GM19324 (cell line): ENCODE results near the gene CHAD.
"Not testable (repeated sequence)": the region's sequence is repeated elsewhere in the genome, so short reads cannot be mapped to it uniquely, and the experiment has no call there.

Experiments used
- ATAC-seq: cut with Tn5 transposase; IDR thresholded peaks from one replicate; pipeline ENCODE4 v1.9.1; 2021; ENCODE audit warnings: mild to moderate bottlenecking, moderate library complexity; ENCODE audit not compliant: unreplicated experiment, low FRiP score

Gene CHAD

DNA sequence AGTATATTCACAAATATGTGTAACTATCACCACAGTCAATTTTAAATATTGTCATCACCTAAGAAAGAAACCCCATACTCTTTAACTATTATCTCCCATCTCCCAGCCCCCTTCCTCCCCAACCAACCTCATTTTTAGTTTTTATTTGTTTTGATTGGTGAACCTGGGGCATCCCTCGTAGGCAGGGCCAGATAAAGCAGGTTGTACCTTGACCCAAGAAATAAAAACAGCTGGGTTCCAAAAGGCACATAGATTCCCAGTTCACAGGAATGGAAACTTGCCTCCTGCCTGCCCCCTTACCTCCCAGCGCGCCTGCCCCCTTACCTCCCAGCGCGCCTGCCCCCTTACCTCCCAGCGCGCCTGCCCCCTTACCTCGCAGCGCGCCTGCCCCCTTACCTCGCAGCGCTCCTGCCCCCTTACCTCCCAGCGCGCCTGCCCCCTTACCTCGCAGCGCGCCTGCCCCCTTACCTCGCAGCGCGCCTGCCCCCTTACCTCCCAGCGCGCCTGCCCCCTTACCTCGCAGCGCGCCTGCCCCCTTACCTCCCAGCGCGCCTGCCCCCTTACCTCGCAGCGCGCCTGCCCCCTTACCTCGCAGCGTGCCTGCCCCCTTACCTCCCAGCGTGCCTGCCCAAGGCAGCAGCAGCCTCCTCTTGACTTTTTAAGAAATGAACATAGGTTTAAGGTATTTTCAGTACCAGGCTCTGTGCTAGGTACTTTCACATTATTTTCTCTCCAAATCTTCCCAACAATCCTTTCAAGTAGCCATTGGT lies 7.3 kb upstream of the CHAD start:
- not testable (repeated sequence) for ATAC-seq

DNA sequence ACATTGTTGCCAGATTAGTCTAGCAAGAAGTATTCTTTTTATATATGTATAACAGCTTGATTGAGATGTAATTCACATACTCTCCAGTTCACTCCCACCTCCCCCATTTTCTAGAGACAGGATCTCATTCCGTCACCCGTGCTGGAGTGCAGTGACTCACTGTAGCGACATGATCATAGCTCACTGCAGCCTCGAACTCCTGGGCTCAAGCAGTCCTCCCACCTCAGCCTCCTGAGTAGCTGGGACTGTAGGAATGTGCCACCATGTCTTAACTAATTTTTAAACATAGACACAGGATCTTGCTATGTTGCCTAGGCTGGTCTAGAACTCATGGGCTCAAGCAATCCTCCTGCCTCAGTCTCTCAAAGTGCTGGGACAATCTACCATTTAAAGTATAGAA lies 6.7 kb upstream of the CHAD start:
- no peak for ATAC-seq

DNA sequence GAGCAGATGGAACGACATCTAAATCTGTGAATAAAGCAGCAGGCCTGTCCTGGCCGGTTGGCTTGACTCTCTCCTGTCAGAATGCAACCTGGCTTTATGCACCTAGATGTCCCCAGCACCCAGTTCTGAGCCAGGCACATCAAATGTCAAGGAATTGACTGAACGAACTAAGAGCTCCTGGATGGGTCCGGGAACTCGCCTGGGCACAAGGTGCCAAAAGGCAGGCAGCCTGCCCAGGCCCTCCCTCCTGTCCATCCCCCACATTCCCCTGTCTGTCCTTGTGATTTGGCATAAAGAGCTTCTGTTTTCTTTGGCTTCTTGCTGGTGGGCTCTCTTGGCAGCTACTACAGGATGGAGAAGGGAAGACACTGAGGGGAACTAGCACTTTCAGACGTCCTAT lies 5.8 kb upstream of the CHAD start:
- no peak for ATAC-seq

DNA sequence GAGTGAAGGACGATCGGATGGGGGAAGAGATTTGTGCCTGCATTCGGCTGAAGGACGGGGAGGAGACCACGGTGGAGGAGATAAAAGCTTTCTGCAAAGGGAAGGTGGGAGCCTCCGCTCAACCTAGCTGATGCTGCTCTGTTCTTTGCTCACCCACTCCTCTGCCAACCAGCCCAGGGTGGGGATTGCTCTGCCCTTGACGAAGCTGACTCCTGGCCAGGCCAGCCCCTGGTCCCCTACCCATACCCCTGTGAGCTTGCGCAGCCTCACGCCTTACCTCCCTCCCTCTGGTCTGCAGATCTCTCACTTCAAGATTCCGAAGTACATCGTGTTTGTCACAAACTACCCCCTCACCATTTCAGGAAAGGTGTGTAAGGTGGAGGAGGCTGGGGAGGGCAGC lies 5.2 kb upstream of the CHAD start:
- ATAC-seq = no peak

DNA sequence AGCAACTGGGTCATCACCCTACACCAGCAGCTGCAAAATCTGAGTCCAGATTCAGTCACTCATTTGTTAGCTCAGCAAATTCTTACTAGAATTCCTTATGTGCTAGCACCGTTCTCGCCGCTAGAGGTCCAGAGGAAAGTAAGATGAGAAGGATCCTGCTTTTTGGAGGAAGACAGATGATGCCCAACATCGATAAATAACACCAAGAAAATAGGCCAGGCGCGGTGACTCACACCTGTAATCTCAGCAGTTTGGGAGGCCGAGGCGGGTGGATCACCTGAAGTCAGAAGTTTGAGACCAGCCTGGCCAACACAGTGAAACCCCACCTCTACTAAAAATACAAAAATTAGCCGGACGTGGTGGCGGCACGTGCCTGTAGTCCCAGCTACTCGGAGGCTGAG lies 4.1 kb upstream of the CHAD start:
- ATAC-seq = not testable (repeated sequence)

DNA sequence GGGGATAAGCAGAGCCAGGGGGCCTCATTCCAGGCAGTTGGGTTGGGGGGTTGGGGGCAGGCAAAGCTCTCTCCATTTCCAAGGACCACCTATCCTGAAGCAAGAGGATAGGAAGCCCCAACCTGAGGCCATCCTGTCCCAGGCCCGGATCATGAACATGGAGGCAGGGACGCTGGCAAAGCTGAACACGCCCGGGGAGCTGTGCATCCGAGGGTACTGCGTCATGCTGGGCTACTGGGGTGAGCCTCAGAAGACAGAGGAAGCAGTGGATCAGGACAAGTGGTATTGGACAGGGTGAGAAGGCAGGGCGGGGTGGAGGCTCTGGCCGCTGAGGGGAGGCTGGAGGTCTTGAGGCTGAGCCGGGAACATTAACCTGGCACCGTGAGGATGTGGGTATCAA lies 3.6 kb upstream of the CHAD start:
- ATAC-seq = no peak

DNA sequence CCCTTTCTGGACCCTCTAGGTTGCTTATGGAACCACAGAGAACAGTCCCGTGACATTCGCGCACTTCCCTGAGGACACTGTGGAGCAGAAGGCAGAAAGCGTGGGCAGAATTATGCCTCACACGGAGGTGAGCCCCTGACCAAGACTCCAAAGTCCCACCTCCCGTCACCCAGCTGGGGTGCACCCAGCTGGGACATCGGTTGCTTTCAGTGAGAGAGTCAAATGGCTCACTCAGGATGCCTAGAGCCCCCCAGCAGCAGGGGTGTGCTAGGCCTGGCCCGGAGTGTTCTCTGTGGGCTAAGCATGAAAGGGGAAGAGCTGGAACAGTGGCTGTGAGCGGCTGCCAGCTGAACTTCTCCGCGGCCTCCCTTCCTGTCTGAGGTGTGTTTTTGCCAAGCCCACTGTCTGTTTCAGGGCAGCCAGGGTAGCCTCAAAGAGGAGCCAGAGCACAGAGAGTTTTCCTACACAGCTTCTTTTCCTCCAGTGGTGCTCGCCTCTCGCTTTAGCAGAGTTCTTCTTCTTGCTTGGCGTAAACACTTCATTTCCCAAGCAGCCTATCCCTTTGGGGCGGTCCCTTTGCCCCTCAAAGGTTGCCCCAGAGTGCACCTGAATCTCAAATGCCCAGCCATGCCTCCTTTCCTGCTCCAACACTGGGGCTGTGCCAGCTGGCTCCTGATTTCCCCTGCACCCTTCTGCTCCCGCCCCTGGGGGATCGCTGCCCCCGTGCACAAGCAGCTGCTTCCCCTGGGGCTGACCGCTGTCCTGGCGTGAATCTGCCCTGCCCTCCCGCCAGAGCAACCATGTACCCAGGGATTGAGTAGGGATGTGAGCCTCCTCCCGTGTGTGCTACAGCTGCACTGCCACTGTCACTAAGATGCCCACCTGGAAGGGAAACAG lies 2.6 kb upstream of the CHAD start:
- ATAC-seq = no peak

DNA sequence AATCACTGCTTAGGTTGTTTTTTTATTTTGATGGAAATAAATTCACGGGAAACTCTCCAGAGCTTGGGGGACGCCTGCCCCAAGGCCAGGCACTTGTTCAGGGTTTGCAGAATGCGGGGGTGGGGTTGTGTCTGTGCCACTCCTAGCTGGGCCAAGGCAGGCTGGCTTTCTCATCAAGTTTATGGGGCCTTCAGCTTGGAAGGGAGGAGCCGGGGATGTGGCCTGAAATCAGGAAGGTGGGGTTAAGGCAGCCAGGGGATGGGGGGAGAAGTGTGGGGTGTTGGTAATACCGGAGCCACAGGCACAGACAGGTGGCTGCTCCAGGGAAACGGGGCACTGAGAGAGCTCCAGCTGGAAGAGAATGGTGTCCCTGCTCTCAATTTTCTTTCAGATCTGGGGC lies 1.7 kb upstream of the CHAD start:
- no peak for ATAC-seq

DNA sequence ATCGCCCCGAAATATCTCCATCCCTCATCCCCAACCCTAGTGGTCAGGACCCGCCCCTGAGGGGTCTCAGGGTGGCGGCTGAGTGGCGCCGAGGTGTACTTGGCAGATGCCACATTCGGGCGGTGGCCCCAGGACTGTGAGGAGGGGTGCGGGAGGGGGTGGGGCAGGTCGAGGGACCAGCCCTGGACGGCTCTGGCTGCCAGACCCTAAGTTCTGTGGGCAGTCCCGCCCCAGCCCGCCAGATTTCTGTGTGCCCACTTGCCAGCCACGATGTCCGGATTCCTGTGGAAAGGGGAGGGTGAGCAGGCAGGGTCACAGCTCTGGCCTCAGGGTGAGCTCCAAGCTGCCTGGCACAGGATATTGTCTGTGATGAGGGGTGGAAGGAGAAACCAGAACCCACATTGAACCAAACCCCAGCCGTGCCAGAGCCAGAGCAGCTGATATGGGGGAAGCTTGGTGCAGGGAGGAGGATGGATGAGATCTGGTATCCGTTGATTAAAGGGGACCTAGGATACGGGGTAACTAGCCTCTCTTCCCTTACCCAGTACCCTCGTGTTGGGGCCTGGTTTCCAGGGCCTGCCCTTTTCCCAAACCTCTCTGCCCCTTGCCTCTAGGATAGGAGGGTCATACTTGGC lies 1.1 kb upstream of the CHAD start:
- no peak for ATAC-seq

DNA sequence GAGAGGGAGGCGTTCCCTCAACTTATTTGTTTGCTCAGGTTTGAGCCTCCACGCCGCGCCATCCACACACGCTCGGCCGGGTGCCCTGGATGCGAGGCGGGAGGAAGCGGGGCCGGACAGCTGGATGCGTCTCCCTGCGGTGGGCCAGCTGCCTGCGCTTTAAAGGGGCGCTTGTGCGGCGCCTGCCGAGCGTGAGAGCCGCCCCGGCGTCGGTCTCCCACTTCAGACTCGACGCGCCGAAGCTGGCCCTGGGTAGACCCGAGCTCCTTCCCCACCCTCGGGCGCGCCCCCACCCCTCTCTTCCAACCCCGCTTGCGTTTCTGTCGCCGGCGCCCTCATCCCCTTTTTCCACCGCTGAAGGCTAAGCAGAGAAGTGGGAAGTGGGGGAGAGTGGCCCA lies 527 bp upstream of the CHAD start:
- no peak for ATAC-seq

DNA sequence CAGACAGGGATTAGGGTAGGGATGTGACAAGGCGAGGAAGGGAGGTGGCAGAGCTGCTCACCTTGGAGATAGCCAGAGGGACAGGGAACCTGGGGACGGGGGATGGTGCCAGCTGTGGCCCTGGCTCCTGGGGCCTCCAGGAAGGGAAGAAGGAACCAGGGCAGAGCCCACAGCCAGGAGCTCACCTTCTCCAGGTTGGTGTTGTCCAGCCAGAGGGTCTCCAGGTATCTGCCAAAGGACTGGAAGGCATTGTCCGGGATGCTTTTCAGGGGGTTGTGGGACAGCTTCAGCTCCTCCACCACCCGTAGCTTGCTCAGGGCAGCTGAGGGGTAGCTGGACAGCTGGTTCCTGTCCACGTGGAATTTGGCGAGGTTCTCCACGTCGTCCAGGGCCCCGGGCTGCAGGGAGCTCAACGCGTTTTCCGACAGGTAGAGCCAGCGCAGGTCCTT lies 801 bp downstream of the CHAD start:
- no peak for ATAC-seq

DNA sequence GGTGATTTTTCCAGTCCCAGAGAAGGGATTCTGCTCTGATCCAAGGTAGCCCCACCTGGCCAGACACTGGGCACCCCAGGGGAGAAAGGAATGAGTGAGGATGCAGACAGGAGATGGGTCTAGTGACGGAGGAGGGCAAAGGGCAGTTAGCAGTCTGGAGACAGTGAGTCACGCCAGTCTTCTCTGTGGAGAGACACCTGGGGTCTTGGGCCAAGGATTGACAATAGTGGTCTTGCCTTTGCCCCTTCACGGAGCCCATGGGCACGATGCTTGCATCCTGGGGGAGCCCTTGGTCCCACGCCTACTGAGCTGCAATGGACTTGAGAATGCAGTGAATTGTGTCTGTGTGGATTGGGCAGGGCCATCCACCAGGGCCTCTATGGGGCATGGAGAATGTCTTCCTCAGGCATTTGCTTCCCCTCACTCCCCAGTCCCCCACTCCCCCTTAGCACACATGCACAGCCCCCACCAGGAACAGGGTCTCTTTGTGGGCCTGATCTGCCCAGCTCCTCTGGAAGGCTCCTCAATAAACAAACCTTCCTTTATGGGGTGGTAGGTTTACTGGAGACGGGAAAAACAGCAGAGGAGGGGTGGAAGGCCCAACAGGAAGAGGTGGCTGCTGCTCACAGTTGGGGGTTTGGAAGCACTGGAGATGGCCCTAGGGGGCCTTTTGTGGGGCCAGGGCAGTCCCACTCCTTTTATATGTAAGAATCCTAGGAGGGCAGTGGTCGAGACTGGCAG lies 1.4 kb downstream of the CHAD start:
- no peak for ATAC-seq

DNA sequence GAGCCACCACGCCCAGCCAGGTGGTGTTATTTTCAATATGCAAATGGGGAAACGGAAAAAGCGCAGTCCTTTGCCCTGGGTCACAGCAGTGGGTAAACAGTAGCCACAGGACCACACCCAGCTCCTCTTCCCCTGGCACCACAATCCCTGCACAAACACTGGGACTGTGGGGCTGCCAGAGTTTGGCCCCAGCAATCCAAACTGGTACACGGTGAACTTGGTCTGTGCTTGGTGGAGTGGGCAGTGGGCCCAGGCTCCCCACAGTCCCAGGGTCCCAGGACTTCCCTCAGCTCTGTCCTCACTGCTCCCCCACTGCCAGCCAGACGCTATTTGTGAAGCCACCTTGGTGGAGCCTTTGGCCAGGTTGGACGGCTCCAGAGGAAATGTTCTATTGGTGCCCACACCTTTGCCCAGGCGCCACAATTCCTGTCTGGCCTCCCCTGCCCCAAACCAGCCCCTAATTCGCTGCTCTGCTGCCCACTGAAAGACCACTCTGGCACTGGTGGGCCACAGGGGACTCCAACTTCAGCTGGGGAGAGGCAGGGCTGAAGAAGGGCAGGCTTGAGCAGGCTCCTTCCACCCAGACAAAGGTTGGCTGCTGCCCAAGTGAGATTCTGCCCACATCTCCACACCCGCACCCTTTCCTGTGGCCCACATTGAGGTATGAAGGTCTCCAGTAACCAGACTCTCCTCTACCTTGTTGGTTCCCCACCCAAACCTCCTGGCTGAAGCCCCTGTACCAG lies 2.1 kb downstream of the CHAD start:
- ATAC-seq = no peak

DNA sequence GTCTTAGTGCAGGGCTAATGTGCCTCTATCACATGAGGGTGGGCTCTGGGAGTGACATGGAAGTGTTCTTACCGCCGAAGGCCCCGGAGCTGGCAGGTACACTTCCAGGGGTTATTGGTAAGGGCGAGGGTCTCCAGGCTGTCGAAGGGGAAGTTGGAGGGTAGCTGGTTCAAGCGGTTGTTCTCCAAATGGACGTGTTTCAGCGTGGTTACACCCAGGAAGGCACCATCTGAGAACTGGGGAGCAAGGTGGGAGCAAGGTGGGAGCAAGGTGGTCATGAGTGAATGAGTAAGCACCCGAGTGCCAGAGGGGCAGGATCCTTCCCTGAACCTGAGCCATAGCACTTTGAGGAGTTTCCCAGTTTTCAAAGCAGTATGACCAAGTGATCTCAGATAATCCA lies 3.0 kb downstream of the CHAD start:
- no peak for ATAC-seq

DNA sequence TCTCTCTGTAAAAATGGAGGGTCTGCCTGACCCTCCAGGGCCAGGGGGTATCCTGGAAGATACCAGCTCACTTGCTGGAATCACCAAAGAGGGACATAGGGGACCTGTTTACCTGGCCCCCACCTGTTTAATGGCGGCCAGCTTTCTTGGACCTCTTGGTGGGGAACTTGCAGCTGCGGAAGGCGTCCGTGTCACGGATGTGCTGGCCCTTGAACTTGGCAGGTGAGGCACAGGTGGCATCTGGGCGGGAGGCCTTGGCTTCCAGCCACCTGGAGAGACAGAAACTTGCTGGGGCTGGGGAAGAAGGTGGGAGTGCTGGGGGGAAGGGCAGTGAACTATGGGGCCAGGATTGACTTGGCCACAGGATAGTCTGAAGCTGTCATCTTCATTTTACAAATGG lies 3.5 kb downstream of the CHAD start:
- ATAC-seq = no peak

DNA sequence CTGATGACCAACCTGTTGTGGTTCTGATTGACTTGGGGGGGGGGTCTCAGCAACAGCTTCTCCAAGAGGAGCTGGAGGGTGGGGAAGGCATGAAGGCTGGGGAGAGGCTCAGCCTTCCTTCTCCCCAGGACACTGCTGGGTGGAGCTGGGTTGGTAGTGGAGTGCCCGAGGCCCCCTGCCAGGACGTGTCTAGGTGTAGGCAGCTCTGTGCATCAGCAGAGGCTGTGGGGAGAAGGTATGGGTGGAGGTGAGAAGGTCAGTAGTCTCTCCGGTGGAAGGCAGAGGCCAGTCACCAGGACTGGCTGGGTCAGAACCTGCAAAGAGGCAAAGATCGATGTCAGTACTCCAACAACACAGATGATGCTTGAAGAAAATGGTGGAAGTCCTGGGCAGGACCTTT lies 3.9 kb downstream of the CHAD start:
- ATAC-seq = no peak

DNA sequence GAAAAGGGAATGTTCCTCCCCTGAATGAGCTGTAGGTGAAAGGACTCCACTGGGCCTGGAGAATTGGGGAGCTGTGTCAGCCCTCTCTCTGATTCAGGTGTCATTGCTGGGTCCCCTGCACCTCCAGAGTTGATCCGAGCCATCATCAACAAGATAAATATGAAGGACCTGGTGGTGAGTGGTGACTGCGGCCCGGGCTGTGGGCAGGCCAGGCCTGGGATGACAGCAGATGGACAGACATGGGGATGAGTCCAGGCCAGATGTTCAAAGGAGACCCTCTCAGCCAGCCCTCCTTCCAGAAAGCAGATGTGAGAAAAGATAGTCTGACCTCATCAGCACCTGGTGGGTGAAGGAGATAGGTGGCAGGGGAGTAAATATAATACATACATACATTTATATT lies 4.6 kb downstream of the CHAD start:
- ATAC-seq = no peak

DNA sequence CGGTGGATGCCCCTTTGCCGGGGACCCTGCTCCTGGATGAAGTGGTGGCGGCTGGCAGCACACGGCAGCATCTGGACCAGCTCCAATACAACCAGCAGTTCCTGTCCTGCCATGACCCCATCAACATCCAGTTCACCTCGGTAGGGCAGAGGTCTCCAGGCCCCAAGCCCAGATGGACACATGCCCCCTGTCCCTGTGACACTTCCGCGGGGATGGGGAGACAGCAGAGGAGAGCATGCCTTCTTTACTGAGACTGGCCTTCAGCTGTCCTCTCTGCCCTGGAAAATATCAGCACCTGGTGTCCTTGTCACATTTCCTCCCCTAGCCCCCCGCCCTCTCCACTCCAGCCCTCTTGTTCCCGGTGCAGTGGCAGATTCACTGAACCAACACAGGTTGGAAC lies 6.2 kb downstream of the CHAD start:
- ATAC-seq = no peak

DNA sequence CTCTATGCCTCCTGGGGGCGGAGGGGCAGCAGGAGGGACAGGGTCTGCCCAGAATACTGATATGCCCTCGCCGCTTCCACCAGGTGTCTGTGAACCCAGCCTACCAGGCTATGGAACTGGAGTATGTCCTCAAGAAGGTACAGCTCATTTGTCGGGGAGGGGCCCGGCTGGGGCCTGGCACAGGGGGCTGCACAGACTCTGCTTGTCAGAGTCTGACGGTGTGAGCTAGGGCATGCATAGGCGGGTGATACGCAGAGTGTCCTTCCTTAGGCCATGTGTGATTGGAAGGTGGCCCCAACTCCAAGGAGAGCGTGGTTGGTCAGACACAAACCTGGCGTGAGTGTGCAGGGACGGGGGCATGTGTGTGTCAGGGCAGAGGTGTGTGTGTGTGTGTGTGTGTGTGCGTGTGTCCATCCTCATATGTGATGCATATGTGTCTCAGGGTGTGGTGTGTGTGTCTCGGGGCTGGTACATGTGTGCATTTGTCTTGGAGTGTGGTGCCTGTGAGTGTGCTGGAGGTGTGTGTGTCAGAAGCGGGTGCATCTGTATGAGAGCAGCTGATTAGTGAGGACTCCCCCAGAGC lies 7.0 kb downstream of the CHAD start:
- no peak for ATAC-seq
